ENCODE measurements around the gene PAPPA. TPM values are rescaled to one million over a fixed set of nuclear protein-coding genes. Genes with fewer than 3 reads are reported as not detected.
A peak's percentile ranks its signal among the peaks of the same experiment; 100 is the strongest.

Gene PAPPA
- total RNA-seq, 1 experiment from 2014 or later, result 0.17 TPM

- peaks cover 4% of the 10 kb centered on the region for H3K23me2 ChIP-seq (ENCODE audit: insufficient read length, low read depth, low read length, poor library complexity, severe bottlenecking)
- H3K4me3 Mint-ChIP-seq, result peak overlapping the region; percentile 9 to 14; a peak in 2 of 5 replicates
- no peak overlapping the region for H2AFZ ChIP-seq (ENCODE audit: low read length)
- H3K27me3 ChIP-seq (ENCODE audit: insufficient read depth, low read length), result peaks cover 27% of the 10 kb centered on the region; the same call in 1 of the 2 replicates
- H2BK120ac ChIP-seq (ENCODE audit: low read depth, low read length, poor library complexity, severe bottlenecking), result no peak overlapping the region
- DNase-seq, result peak; percentile 63
- H3K79me2 ChIP-seq (ENCODE audit: insufficient read depth, low read length), result no peaks in the 10 kb centered on the region
- peak; percentile 61 for TF ChIP-seq CTCF (conservative IDR thresholded peaks at IDR 0.05)
- no peaks in the 10 kb centered on the region; a peak in 2 of 5 replicates for H3K9me3 Mint-ChIP-seq
- H3K4me1 Mint-ChIP-seq, result peaks cover 61 to 64% of the 10 kb centered on the region in 2 experiments
- H2AK5ac ChIP-seq (ENCODE audit: insufficient read length, low read length), result no peak overlapping the region
- no peak overlapping the region for H2BK20ac ChIP-seq (ENCODE audit: low read depth, low read length, poor library complexity, severe bottlenecking)
- H3K79me1 ChIP-seq (ENCODE audit: insufficient read depth, low read depth, low read length, poor library complexity, severe bottlenecking), result no peaks in the 10 kb centered on the region
- H2BK5ac ChIP-seq (ENCODE audit: insufficient read length, low read length), result no peak overlapping the region
- H3K4me2 ChIP-seq (ENCODE audit: insufficient read depth, insufficient read length, low read length), result peak overlapping the region; percentile 42
- H3K27ac Mint-ChIP-seq, result peak overlapping the region in 1 of 3 experiments; percentile 46; a peak in 2 of 7 replicates
- H2BK15ac ChIP-seq (ENCODE audit: low read depth, low read length), result no peak overlapping the region
- no peak overlapping the region for H3K27ac ChIP-seq (ENCODE audit: insufficient read length, low read depth, low read length)
- WGBS (ENCODE audit: extremely low coverage, insufficient read length, low lambda C conversion rate), result no CpG with 5 or more reads among the region's 4 CpGs
- no peak overlapping the region for H3K4ac ChIP-seq (ENCODE audit: low read depth, low read length)
- H4K5ac ChIP-seq (ENCODE audit: insufficient read length, low read depth, low read length), result no peak overlapping the region
- H3K14ac ChIP-seq (ENCODE audit: insufficient read depth, low read length), result no peak overlapping the region
- H4K91ac ChIP-seq (ENCODE audit: insufficient read length, low read depth, low read length), result no peak overlapping the region
- H3K27me3 Mint-ChIP-seq (ENCODE audit: low read depth), result peaks cover 88% of the 10 kb centered on the region
- no peak overlapping the region for H4K8ac ChIP-seq (replicated peaks; ENCODE audit: insufficient read length, low read depth, low read length)
- no peaks in the 10 kb centered on the region; a peak in 1 of 7 replicates for H3K36me3 Mint-ChIP-seq (ENCODE audit: insufficient read depth in 1 of 3, low read depth in 3 of 3)
- no peaks in the 10 kb centered on the region for H3K9me3 ChIP-seq (ENCODE audit: control insufficient read depth, low read depth, low read length)
- no peak overlapping the region for H2BK12ac ChIP-seq (ENCODE audit: insufficient read length, low read depth, low read length)
- no peak overlapping the region for H3K18ac ChIP-seq (ENCODE audit: insufficient read length, low read depth, low read length)
- no peak overlapping the region for H3K9ac ChIP-seq (ENCODE audit: extremely low read depth, insufficient read length, low read length)
- H3K23ac ChIP-seq (ENCODE audit: insufficient read length, low read depth, low read length), result no peak overlapping the region
- no peak overlapping the region for H3T11ph ChIP-seq (ENCODE audit: low read length)
- peaks cover 17% of the 10 kb centered on the region for H3K4me1 ChIP-seq (ENCODE audit: insufficient read depth, low read length)
- H4K20me1 ChIP-seq (ENCODE audit: control insufficient read depth, insufficient read depth, insufficient read length), result no peaks in the 10 kb centered on the region
- H3K56ac ChIP-seq (ENCODE audit: insufficient read length, low read depth, low read length), result no peak overlapping the region
Measured at GRCh38 chr9:116285320-116285719, 131.7 kb downstream of the PAPPA start.

All from H9 (cell line).